Limb (tissue), 2 donors: ENCODE results near the gene STMN3.
A peak's percentile ranks its signal among the peaks of the same experiment; 100 is the strongest.

Source experiments
- DNase-seq, 2 donors: peaks; one replicate each; pipeline ENCODE4 v3.0.0-alpha.2; 2016; ENCODE audit errors: extremely low spot score in 2 of 2

Gene STMN3

GRCh38 chr20:63653041-63653973 is at the start of gene STMN3:
STMN3 (minus strand) TSS chr20:63653424; CDS start chr20:63653345, 79 bp downstream.
- peak; percentile 86 to 95 for DNase-seq

GRCh38 chr20:63702036-63702665 is 48.9 kb upstream of the STMN3 start:
- DNase-seq, result no peak

GRCh38 chr20:63701329-63702035 is 48.3 kb upstream of the STMN3 start:
- DNase-seq, result peak in 1 of 2 donors; percentile 33

GRCh38 chr20:63701051-63701328 is 47.8 kb upstream of the STMN3 start:
- DNase-seq, result no peak

GRCh38 chr20:63700199-63701050 is 47.2 kb upstream of the STMN3 start:
- DNase-seq, result no peak

GRCh38 chr20:63699466-63700198 is 46.4 kb upstream of the STMN3 start:
- DNase-seq, result peak in 1 of 2 donors; percentile 45

- DNase-seq, result peak in 1 of 2 donors; percentile 50
Measured at GRCh38 chr20:63698739-63699465, 45.7 kb upstream of the STMN3 start.

GRCh38 chr20:63697868-63698545 is 44.8 kb upstream of the STMN3 start:
- DNase-seq, result peak in 1 of 2 donors; percentile 38

- DNase-seq, result peak in 1 of 2 donors; percentile 40
Measured at GRCh38 chr20:63697357-63697867, 44.2 kb upstream of the STMN3 start.

GRCh38 chr20:63696628-63697356 is 43.6 kb upstream of the STMN3 start, which contains the start of gene TNFRSF6B:
TNFRSF6B (plus strand) TSS chr20:63696652; CDS start chr20:63696768, 116 bp downstream.
- peak in 1 of 2 donors; percentile 47 for DNase-seq

- peak in 1 of 2 donors; percentile 44 for DNase-seq
Measured at GRCh38 chr20:63696306-63696627, 43.0 kb upstream of the STMN3 start.

- peak in 1 of 2 donors; percentile 29 for DNase-seq
Measured at GRCh38 chr20:63695424-63696305, 42.4 kb upstream of the STMN3 start.

- peak in 1 of 2 donors; percentile 33 for DNase-seq
Measured at GRCh38 chr20:63694584-63695423, 41.6 kb upstream of the STMN3 start.

GRCh38 chr20:63693733-63694583 is 40.7 kb upstream of the STMN3 start:
- DNase-seq, result no peak

- DNase-seq, result peak in 1 of 2 donors; percentile 28
Measured at GRCh38 chr20:63693083-63693732, 40.0 kb upstream of the STMN3 start.
